Right lobe of liver (tissue), 6 donors: ENCODE results near the gene HDGFL2. TPM values are rescaled to one million over a fixed set of nuclear protein-coding genes. Genes with fewer than 3 reads are reported as not detected.

ENCODE experiments used
- ATAC-seq, 4 donors: fragments of 200-7000 bp; cut with Tn5 transposase; one replicate each; pipeline ENCODE4 v1.9.1; 2020; ENCODE audit warnings: mild to moderate bottlenecking in 4 of 4, moderate library complexity in 4 of 4
- DNase-seq, 3 donors: peaks; one replicate each; pipeline ENCODE4 v3.0.0-alpha.2; 2020
- H3K27ac ChIP-seq, 3 donors: fragments of 200-600 bp; one replicate each; pipeline ENCODE4 v1.8.0; 2022
- H3K27me3 ChIP-seq, 2 donors: fragments of 200-600 bp; one replicate each; pipeline ENCODE4 v1.8.0; 2022
- H3K36me3 ChIP-seq, 4 donors: fragments of 200-600 bp; sonication (generic) in 1 of 4; one replicate each; pipeline versions ENCODE4 v1.5.1 to v1.8.0; 2017 to 2022; ENCODE audit warnings: control low read depth in 1 of 4
- H3K4me1 ChIP-seq, 4 donors: fragments of 200-600 bp; sonication (generic) in 1 of 4; one replicate each; pipeline versions ENCODE4 v1.5.1 to v1.8.0; 2017 to 2022; ENCODE audit warnings: control low read depth in 1 of 4
- H3K4me3 ChIP-seq, 3 donors: fragments of 200-600 bp; one replicate each; pipeline ENCODE4 v1.8.0; 2022
- H3K9me3 ChIP-seq, 4 donors: fragments of 200-600 bp; sonication (generic) in 1 of 4; one replicate each; pipeline versions ENCODE4 v1.5.1 to v1.8.0; 2017 to 2022; ENCODE audit warnings: control low read depth in 1 of 4
- CTCF ChIP-seq, 4 donors: fragments of 200-600 bp in 3 of 4; fragments of 450-650 bp in 1 of 4; IDR thresholded peaks; one replicate each; pipeline versions ENCODE4 v1.5.1 to v1.8.0; 2016 to 2022; ENCODE audit warnings: antibody characterized with exemption in 4 of 4, mild to moderate bottlenecking in 2 of 4
- POLR2A ChIP-seq: fragments of 450-650 bp; IDR thresholded peaks from one replicate; pipeline ENCODE4 v1.6.1; 2017; ENCODE audit warnings: antibody characterized with exemption, mild to moderate bottlenecking
- WGBS: methylation state at CpG from one replicate; pipeline ENCODE4 v1.1.6; 2018; ENCODE audit warnings: low coverage, low lambda C conversion rate; ENCODE audit not compliant: insufficient coverage; ENCODE audit errors: missing lambda C conversion rate; 5-methylcytosine and 5-hydroxymethylcytosine counted together
- intact Hi-C, 2 donors: fragments of 100-400 bp; cut with DNase I; formaldehyde crosslinking; loops; one replicate each; pipeline versions ENCODE4 v1.11.2 to v1.14.1; 2022
- microRNA-seq, 2 donors: library from miRNA; unstranded; fragments of <30 nt; microRNA quantifications; one replicate each; pipeline ENCODE4, GENCODE V29; 2019 to 2020
- small RNA-seq, 2 experiments: library from RNA; depleted of rRNA; stranded (forward); fragments of <200 nt; gene quantifications; one replicate each; pipeline ENCODE3, GENCODE V24; 2016
- total RNA-seq, 6 experiments: library from RNA; depleted of rRNA in 2 of 6; stranded (reverse); fragments of >200 nt in 2 of 6; fragmentation: NEBNext Ultra II Directional in 3 of 6; extraction: Animal tissue kit (Norgen Biotek cat#: 25700) in 3 of 6; gene quantifications; one replicate each; pipeline versions ENCODE4 v1.1.0 to v1.2.4, GENCODE V29; 2016 to 2023
- donor health status: DM: no; HTN: yes; CAD: no.
- donor health status: DM: no; HTN: no; CAD: no.
- donor health status: DM: no; HTN: no; CAD: no.
- donor health status: DM: no; HTN: yes; CAD: no.
- donor health status: DM: no; HTN: yes; CAD: no.

The HDGFL2 gene
- total RNA-seq, 6 experiments from 2014 or later, result 8.4 to 16.3 (median 14.0) TPM

- Histone ChIP-seq H3K27ac (peak overlapping the region in 1 of 3 donors; percentile 63), H3K4me1 (peaks cover 0 to 21% (median 6%) of the 10 kb centered on the region in 4 donors), H3K27me3 (no peaks in the 10 kb centered on the region), H3K9me3 (no peaks in the 10 kb centered on the region), H3K4me3 (peak overlapping the region in 1 of 3 donors; percentile 12), H3K36me3 (no peaks in the 10 kb centered on the region)
- ATAC-seq (peak; percentile 80 to 90 (median 87)), DNase-seq (peak; percentile 89 to 93 (median 92))
- intact Hi-C loops, result no loop called here
- TF ChIP-seq POLR2A, result no peak
- TF ChIP-seq CTCF (IDR thresholded peaks at IDR 0.05), result peak; percentile 51 to 62 (median 54)
- 67% methylated on average over 19 of the region's 32 CpGs for WGBS
Observed at GRCh38 chr19:4547303-4548237, 75.5 kb downstream of the HDGFL2 start.

- ATAC-seq, result no peak
- Histone ChIP-seq H3K9me3 (no peaks in the 10 kb centered on the region), H3K4me1 (peaks cover 0 to 21% (median 6%) of the 10 kb centered on the region in 4 donors), H3K27me3 (no peaks in the 10 kb centered on the region), H3K4me3 (no peak overlapping the region), H3K27ac (no peak overlapping the region), H3K36me3 (no peaks in the 10 kb centered on the region)
- 80% methylated on average over 8 of the region's 14 CpGs for WGBS
- DNase-seq, result peak in 1 of 3 donors; percentile 48
- TF ChIP-seq POLR2A, result no peak
- no peak for TF ChIP-seq CTCF (IDR thresholded peaks at IDR 0.05)
- intact Hi-C loops, result no loop called here
Observed at GRCh38 chr19:4548238-4548584, 76.1 kb downstream of the HDGFL2 start.

- Histone ChIP-seq H3K4me3 (no peak overlapping the region), H3K4me1 (peaks cover 0 to 18% (median 6%) of the 10 kb centered on the region in 4 donors), H3K9me3 (no peaks in the 10 kb centered on the region), H3K27me3 (no peaks in the 10 kb centered on the region), H3K36me3 (no peaks in the 10 kb centered on the region), H3K27ac (no peak overlapping the region)
- 85% methylated on average over 14 of the region's 18 CpGs for WGBS
- intact Hi-C loops, result no loop called here
- no peak for ATAC-seq
- no peak for TF ChIP-seq CTCF (IDR thresholded peaks at IDR 0.05)
- TF ChIP-seq POLR2A, result no peak
- DNase-seq, result no peak
Observed at GRCh38 chr19:4550018-4550417, 77.9 kb downstream of the HDGFL2 start.

- intact Hi-C loops, result no loop called here
- TF ChIP-seq POLR2A (no peak), CTCF (IDR thresholded peaks at IDR 0.05) (no peak)
Observed at GRCh38 chr19:4550479-4551050, 78.5 kb downstream of the HDGFL2 start.

More at GRCh38 chr19:4550479-4551050, 78.5 kb downstream of the HDGFL2 start:
- Histone ChIP-seq H3K27me3 (no peaks in the 10 kb centered on the region), H3K36me3 (no peaks in the 10 kb centered on the region), H3K4me3 (no peak overlapping the region), H3K27ac (no peak overlapping the region), H3K9me3 (no peaks in the 10 kb centered on the region), H3K4me1 (peaks cover 0 to 18% (median 6%) of the 10 kb centered on the region in 4 donors)
- no peak for DNase-seq
- 90% methylated on average over 12 of the region's 26 CpGs for WGBS
- no peak for ATAC-seq

Small RNA genes lying within 50 kb of the gene (microRNA-seq; reads per million reads assigned to microRNA genes)
- gene MIR4746, result 0.64 to 1.2 reads per million in 2 donors

Small RNA genes lying within 50 kb of the gene (small RNA-seq; reads per million reads assigned to genes)
- gene MIR4746, result 0 reads per million in 2 experiments

Other genes with a start within 250 kb of the HDGFL2 start
- gene EBI3, start 242.8 kb upstream of the HDGFL2 start, total RNA-seq, result 1 to 10 TPM in 5 of 6 experiments, under 1 TPM in 1; 0.73 to 4.1 (median 2.0) TPM
- gene YJU2, start 225.2 kb upstream of the HDGFL2 start, total RNA-seq, result 10 to 100 TPM in 1 of 6 experiments, 1 to 10 TPM in 5; 6.4 to 14.1 (median 8.9) TPM
- gene SHD, start 193.0 kb upstream of the HDGFL2 start, total RNA-seq, result 1 to 10 TPM; 1.7 to 9.7 (median 6.4) TPM
- gene TMIGD2, start 169.9 kb upstream of the HDGFL2 start, total RNA-seq, result under 1 TPM in 2 of 6 experiments, not detected in 4; 0.24 to 0.32 TPM
- gene FSD1, start 167.7 kb upstream of the HDGFL2 start, total RNA-seq, result 1 to 10 TPM in 1 of 6 experiments, under 1 TPM in 3, not detected in 2; 0.19 to 2.2 (median 0.52) TPM
- 10 to 100 TPM; 21.4 to 51.5 (median 43.0) TPM for gene STAP2, start 133.5 kb upstream of the HDGFL2 start, total RNA-seq
- gene MPND, start 128.7 kb upstream of the HDGFL2 start, total RNA-seq, result 10 to 100 TPM in 5 of 6 experiments, 1 to 10 TPM in 1; 6.4 to 21.7 (median 19.6) TPM
- 10 to 100 TPM; 22.6 to 47.7 (median 25.2) TPM for gene SH3GL1, start 71.8 kb upstream of the HDGFL2 start, total RNA-seq
- 1 to 10 TPM; 3.1 to 9.2 (median 3.5) TPM for gene CHAF1A, start 69.7 kb upstream of the HDGFL2 start, total RNA-seq
- 10 to 100 TPM; 47.2 to 79.1 (median 58.8) TPM for gene UBXN6, start 14.5 kb upstream of the HDGFL2 start, total RNA-seq
- 10 to 100 TPM; 28.4 to 51.2 (median 39.3) TPM for gene PLIN4, start 46.2 kb downstream of the HDGFL2 start, total RNA-seq
- 100 to 1,000 TPM in 4 of 6 experiments, 10 to 100 TPM in 2; 35.0 to 149 (median 117) TPM for gene PLIN5, start 62.9 kb downstream of the HDGFL2 start, total RNA-seq
- gene LRG1, start 67.7 kb downstream of the HDGFL2 start, total RNA-seq, result 1,000 to 10,000 TPM in 2 of 6 experiments, 100 to 1,000 TPM in 4; 331 to 1,334 (median 524) TPM
- gene SEMA6B, start 87.4 kb downstream of the HDGFL2 start, total RNA-seq, result 1 to 10 TPM; 1.0 to 6.5 (median 2.3) TPM
- gene TNFAIP8L1, start 167.2 kb downstream of the HDGFL2 start, total RNA-seq, result 10 to 100 TPM; 16.6 to 26.4 (median 22.8) TPM
- gene MYDGF, start 198.0 kb downstream of the HDGFL2 start, total RNA-seq, result 10 to 100 TPM; 58.2 to 98.7 (median 72.2) TPM